Measurements from ENCODE around the gene COMMD4.
A peak's percentile ranks its signal among the peaks of the same experiment; 100 is the strongest.

COMMD4 gene

DNA sequence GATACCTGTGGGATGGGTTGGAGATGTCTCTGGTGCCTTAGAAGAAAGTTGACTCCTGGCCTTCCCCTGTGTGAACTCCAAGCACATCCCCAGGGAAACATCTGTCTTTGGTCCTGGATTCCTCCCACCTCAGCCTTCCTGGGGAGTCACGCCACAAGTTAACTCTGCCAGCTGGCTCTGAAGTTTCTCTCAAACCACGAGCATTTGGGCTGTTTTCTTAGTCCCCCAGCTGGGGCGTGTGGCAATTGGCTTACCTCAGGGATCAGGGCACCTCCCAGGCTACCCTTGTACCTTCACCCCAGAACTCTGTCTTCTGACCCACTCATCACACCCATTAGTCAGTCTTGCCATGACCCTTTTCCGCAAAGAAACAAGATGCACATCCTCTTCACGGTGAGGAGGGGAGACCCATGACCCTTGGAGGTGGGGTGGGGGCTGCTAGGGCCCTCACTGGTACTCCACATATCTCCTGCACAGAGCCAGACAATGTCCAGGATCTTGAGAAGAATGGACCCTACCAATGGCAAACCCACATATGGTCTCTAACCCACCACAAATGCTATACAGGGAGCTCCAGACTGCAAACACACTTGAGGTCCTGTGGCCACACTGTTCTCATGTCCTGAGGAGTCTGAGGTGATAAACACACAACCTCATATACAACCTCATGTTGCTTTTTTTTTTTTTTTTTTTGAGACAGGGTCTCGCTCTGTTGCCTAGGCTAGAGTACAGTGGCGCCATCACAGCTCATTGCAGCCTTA, 14.9 kb downstream of the COMMD4 start:
- Mint-ChIP-seq H3K36me3 (ENCODE audit: low read depth) (peaks cover 10% of the 10 kb centered on the region), H3K4me3 (no peak overlapping the region), H3K9me3 (no peaks in the 10 kb centered on the region), H3K27ac (peak overlapping the region; percentile 39), H3K27me3 (ENCODE audit: low read depth, poor library complexity) (peaks cover 36% of the 10 kb centered on the region), H3K4me1 (peaks cover 21% of the 10 kb centered on the region)
- TF ChIP-seq, protein P1, sequence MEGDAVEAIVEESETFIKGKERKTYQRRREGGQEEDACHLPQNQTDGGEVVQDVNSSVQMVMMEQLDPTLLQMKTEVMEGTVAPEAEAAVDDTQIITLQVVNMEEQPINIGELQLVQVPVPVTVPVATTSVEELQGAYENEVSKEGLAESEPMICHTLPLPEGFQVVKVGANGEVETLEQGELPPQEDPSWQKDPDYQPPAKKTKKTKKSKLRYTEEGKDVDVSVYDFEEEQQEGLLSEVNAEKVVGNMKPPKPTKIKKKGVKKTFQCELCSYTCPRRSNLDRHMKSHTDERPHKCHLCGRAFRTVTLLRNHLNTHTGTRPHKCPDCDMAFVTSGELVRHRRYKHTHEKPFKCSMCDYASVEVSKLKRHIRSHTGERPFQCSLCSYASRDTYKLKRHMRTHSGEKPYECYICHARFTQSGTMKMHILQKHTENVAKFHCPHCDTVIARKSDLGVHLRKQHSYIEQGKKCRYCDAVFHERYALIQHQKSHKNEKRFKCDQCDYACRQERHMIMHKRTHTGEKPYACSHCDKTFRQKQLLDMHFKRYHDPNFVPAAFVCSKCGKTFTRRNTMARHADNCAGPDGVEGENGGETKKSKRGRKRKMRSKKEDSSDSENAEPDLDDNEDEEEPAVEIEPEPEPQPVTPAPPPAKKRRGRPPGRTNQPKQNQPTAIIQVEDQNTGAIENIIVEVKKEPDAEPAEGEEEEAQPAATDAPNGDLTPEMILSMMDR (IDR thresholded peaks at IDR 0.05): no peak
- no peak for DNase-seq

DNA sequence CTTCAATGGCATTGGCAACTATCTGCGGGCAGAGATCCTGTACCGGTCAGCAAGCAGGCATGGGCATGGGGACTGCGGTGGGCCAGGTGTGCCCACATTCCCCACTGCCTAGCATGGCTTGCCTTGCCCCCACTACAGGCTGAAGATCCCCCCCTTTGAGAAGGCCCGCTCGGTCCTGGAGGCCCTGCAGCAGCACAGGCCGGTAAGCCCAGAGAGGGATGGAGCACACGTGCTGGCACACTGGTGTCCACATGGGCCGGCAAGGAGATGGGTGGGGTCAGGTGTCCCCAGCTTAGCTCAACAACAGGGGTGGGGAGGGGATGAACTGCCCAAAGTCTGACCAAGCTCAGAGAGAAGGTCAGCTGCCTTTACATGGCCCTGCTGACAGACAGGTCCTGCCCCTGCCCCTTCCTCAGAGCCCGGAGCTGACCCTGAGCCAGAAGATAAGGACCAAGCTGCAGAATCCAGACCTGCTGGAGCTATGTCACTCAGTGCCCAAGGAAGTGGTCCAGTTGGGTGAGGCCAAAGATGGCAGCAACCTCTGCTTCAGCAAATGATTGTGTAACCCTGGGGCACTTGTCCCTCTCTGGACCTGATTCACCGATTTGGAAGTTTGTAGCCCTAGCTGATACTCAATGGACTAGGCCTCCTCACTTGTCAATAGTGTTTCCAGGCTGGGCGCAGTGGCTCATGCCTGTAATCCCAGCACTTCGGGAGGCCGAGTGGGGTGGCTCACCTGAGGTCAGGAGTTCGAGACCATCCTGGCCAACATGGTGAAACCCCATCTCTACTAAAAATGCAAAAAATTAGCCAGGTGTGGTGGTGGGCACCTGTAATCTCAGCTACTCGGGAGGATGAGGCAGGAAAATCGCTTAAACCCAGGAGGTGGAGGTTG, 16.6 kb downstream of the COMMD4 start:
- no peaks in the 10 kb centered on the region for H3K9me3 Mint-ChIP-seq
- H3K36me3 Mint-ChIP-seq (ENCODE audit: low read depth): peaks cover 10% of the 10 kb centered on the region
- no peak overlapping the region for H3K27ac Mint-ChIP-seq

DNA sequence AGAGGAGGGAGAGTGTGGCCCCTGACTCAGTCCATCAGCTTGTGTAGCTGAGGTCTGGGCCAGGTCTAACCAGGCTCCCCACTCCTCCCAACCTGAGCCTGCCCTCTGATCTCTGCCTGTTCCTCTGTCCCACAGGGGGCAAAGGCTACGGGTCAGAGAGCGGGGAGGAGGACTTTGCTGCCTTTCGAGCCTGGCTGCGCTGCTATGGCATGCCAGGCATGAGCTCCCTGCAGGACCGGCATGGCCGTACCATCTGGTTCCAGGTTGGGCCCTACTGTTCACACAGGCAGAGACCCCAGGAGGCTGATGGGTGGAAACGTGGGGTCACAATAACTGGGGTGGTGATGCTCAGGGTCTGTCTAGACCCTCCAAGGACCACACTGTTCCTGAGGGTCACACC, 17.7 kb downstream of the COMMD4 start:
- Mint-ChIP-seq H3K36me3 (ENCODE audit: low read depth) (peaks cover 14% of the 10 kb centered on the region), H3K27me3 (ENCODE audit: low read depth, poor library complexity) (peaks cover 20% of the 10 kb centered on the region), H3K4me1 (peaks cover 11% of the 10 kb centered on the region), H3K4me3 (no peak overlapping the region), H3K9me3 (no peaks in the 10 kb centered on the region), H3K27ac (no peak overlapping the region)
- TF ChIP-seq, protein P1 (IDR thresholded peaks at IDR 0.05): no peak
- DNase-seq: no peak

More for the DNA sequence above, 16.6 kb downstream of the COMMD4 start:
- H3K27me3 Mint-ChIP-seq (ENCODE audit: low read depth, poor library complexity): peaks cover 24% of the 10 kb centered on the region
- DNase-seq: no peak
- no peak overlapping the region for H3K4me3 Mint-ChIP-seq
- TF ChIP-seq, protein P1 (IDR thresholded peaks at IDR 0.05): no peak
- H3K4me1 Mint-ChIP-seq: peaks cover 16% of the 10 kb centered on the region

DNA sequence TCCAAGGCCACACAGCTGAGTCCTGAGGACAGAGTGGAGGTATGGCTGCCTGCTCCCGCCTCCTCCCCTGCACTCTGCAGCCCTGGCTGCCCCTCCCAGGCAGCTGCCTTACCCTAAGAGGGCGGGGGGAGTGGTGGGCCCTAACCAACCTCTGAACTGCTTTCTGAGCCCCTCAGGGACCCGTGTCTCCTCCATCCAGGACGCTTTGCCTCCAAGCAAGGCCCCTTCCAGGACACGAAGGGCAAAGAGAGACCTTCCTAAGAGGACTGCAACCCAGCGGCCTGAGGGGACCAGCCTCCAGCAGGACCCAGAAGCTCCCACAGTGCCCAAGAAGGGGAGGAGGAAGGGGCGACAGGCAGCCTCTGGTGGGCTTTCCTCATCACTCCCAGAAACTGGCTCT, 18.6 kb downstream of the COMMD4 start:
- Mint-ChIP-seq H3K36me3 (ENCODE audit: low read depth) (peaks cover 14% of the 10 kb centered on the region), H3K27ac (peak overlapping the region; percentile 87), H3K9me3 (no peaks in the 10 kb centered on the region), H3K27me3 (ENCODE audit: low read depth, poor library complexity) (peaks cover 17% of the 10 kb centered on the region), H3K4me3 (no peak overlapping the region), H3K4me1 (peaks cover 11% of the 10 kb centered on the region)
- no peak for DNase-seq
- TF ChIP-seq, protein P1 (IDR thresholded peaks at IDR 0.05): no peak

DNA sequence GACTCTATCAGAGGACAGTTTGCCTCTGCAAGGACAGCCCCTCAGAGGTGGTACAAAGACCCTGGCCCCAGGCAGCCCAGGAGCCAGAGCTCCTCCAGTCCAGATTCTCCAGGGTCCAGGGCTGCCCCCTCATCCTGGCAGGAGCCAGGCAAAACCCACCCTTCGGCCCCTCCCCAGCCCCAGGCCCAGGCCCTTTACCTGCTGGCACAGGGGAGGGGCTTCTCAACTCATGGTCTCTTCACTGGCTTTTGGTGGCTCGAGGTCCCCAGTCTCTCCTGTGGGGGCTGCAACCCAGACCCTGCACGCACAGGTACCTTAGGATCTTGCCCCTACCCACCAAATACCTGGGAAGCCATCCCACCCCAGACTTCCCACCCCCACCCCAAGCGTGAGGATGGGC, 19.5 kb downstream of the COMMD4 start:
- Mint-ChIP-seq H3K27me3 (ENCODE audit: low read depth, poor library complexity) (peaks cover 8% of the 10 kb centered on the region), H3K36me3 (ENCODE audit: low read depth) (peaks cover 6% of the 10 kb centered on the region), H3K4me1 (peaks cover 7% of the 10 kb centered on the region), H3K9me3 (no peaks in the 10 kb centered on the region), H3K27ac (no peak overlapping the region), H3K4me3 (no peak overlapping the region)
- no peak for DNase-seq
- TF ChIP-seq, protein P1 (IDR thresholded peaks at IDR 0.05): no peak

Measured in nephron progenitor cell (in vitro differentiated cells).